SK-N-SH (cell line): ENCODE measurements around the gene KRABD2.

ENCODE experiments used
- CTCF ChIA-PET: fragments of 300-600, 350-600 bp; formaldehyde crosslinking; extraction: SDS; loops from one replicate; lab custom pipeline; 2021; lab: Yijun Ruan, JAX
- POLR2A ChIA-PET: fragments of 350-600 bp; sonication (Branson Sonifier 250); formaldehyde crosslinking; extraction: SDS; loops from one replicate; lab custom pipeline; 2020; ENCODE audit warnings: antibody characterized with exemption, inconsistent platforms; lab: Yijun Ruan, JAX
- DNase-seq: peaks from one replicate; pipeline ENCODE4 v3.0.0; 2012
- H2AFZ ChIP-seq: fragments of 200-600 bp; sonication (generic); 2 replicates; pipeline ENCODE4 v1.8.1; 2016; ENCODE audit warnings: antibody characterized with exemption, mild to moderate bottlenecking, low read depth
- H3F3A ChIP-seq: fragments of 200-600 bp; sonication (generic); replicated peaks from 2 replicates; pipeline ENCODE3; 2016; ENCODE audit warnings: antibody characterized with exemption, mild to moderate bottlenecking; ENCODE audit not compliant: insufficient read depth
- H3K27ac ChIP-seq, 2 experiments: fragments of 200-500 bp in 1 of 2; fragments of 200-600 bp in 1 of 2; sonication (Bioruptor generic) in 1 of 2; sonication (generic), shearing (Covaris generic) in 1 of 2; 2 replicates each; pipeline versions ENCODE4 v1.5.1 to v1.6.1; 2014 to 2016; ENCODE audit warnings: low read depth in 2 of 2, inconsistent platforms in 1 of 2, low read length in 1 of 2, mild to moderate bottlenecking in 1 of 2, mixed read lengths in 1 of 2
- H3K27me3 ChIP-seq: fragments of 200-600 bp; sonication (generic), shearing (Covaris generic); 2 replicates; pipeline ENCODE4 v1.6.1; 2016; ENCODE audit warnings: mixed run types; ENCODE audit not compliant: insufficient read depth
- H3K36me3 ChIP-seq, 2 experiments: fragments of 200-500 bp in 1 of 2; fragments of 200-600 bp in 1 of 2; sonication (Bioruptor generic) in 1 of 2; sonication (generic) in 1 of 2; replicated peaks in 1 of 2; 2 replicates each; pipeline versions ENCODE3 to v1.5.1; 2014 to 2016; ENCODE audit warnings: low read length in 1 of 2, mild to moderate bottlenecking in 1 of 2; ENCODE audit not compliant: insufficient read depth in 2 of 2, control insufficient read depth in 1 of 2
- H3K4me1 ChIP-seq, 2 experiments: fragments of 200-500 bp in 1 of 2; fragments of 200-600 bp in 1 of 2; sonication (Bioruptor generic) in 1 of 2; sonication (generic), shearing (Covaris generic) in 1 of 2; 2 replicates each; pipeline versions ENCODE4 v1.5.1 to v1.6.1; 2014 to 2016; ENCODE audit warnings: low read depth in 1 of 2, low read length in 1 of 2, mixed run types in 1 of 2; ENCODE audit not compliant: insufficient read depth in 2 of 2, control insufficient read depth in 1 of 2
- H3K4me2 ChIP-seq: fragments of 200-600 bp; sonication (generic), shearing (Covaris generic); 2 replicates; pipeline ENCODE4 v1.6.1; 2017; ENCODE audit warnings: mixed run types
- H3K4me3 ChIP-seq, 2 experiments: fragments of 200-500 bp in 1 of 2; fragments of 200-600 bp in 1 of 2; sonication (Bioruptor generic) in 1 of 2; sonication (generic), shearing (Covaris generic) in 1 of 2; 2 replicates each; pipeline versions ENCODE4 v1.5.1 to v1.8.1; 2014 to 2016; ENCODE audit warnings: low read depth in 2 of 2, inconsistent platforms in 1 of 2, low read length in 1 of 2, mild to moderate bottlenecking in 1 of 2, mixed read lengths in 1 of 2, moderate library complexity in 1 of 2
- H3K79me2 ChIP-seq: fragments of 200-600 bp; sonication (generic); 2 replicates; pipeline ENCODE4 v1.8.1; 2017; ENCODE audit warnings: mild to moderate bottlenecking; ENCODE audit not compliant: insufficient read depth
- H3K9ac ChIP-seq: fragments of 200-600 bp; sonication (generic); 2 replicates; pipeline ENCODE4 v1.6.1; 2017; ENCODE audit warnings: mixed run types
- H3K9me2 ChIP-seq: fragments of 200-600 bp; sonication (generic); 2 replicates; pipeline ENCODE4 v1.6.1; 2017; ENCODE audit warnings: mixed run types
- H3K9me3 ChIP-seq: fragments of 200-600 bp; sonication (generic); 2 replicates; pipeline ENCODE4 v1.6.1; 2017; ENCODE audit warnings: mixed run types, mild to moderate bottlenecking, moderate library complexity
- H4K20me1 ChIP-seq: fragments of 200-600 bp; sonication (generic); 2 replicates; pipeline ENCODE4 v1.6.1; 2017; ENCODE audit warnings: mild to moderate bottlenecking, mixed run types; ENCODE audit not compliant: insufficient read depth
- CHD2 ChIP-seq: fragments of 150-350 bp; IDR thresholded peaks from 2 replicates; pipeline ENCODE4 v1.6.1; 2018; ENCODE audit warnings: low read length; ENCODE audit not compliant: partially characterized antibody
- FOSL2 ChIP-seq: IDR thresholded peaks from 2 replicates; pipeline ENCODE4 v1.4.0; 2012; ENCODE audit warnings: low read depth, mild to moderate bottlenecking, moderate library complexity, borderline replicate concordance
- GABPA ChIP-seq: IDR thresholded peaks from 2 replicates; pipeline ENCODE4 v1.4.0; 2012; ENCODE audit warnings: low read depth, mild to moderate bottlenecking
- NFIC ChIP-seq: IDR thresholded peaks from 2 replicates; pipeline ENCODE4 v1.4.0; 2012; ENCODE audit warnings: borderline replicate concordance
- NRF1 ChIP-seq: IDR thresholded peaks from 2 replicates; pipeline ENCODE4 v1.6.1; 2012; ENCODE audit warnings: low read depth, mild to moderate bottlenecking, low read length
- POLR2AphosphoS5 ChIP-seq: IDR thresholded peaks from 2 replicates; pipeline ENCODE4 v1.6.1; 2012; ENCODE audit warnings: low read depth, low read length
- RCOR1 ChIP-seq: fragments of 150-350 bp; IDR thresholded peaks from 2 replicates; pipeline ENCODE4 v1.6.1; 2017; ENCODE audit warnings: antibody characterized with exemption, low read length
- RFX5 ChIP-seq: IDR thresholded peaks from 2 replicates; pipeline ENCODE4 v1.6.1; 2012; ENCODE audit warnings: mild to moderate bottlenecking, improper control_type of control experiment, low read length
- TAF1 ChIP-seq: IDR thresholded peaks from 2 replicates; pipeline ENCODE4 v1.6.1; 2012; ENCODE audit warnings: low read depth, mild to moderate bottlenecking, low read length, moderate library complexity, borderline replicate concordance
- TEAD4 ChIP-seq: IDR thresholded peaks from 2 replicates; pipeline ENCODE4 v1.4.0; 2012; ENCODE audit warnings: mild to moderate bottlenecking, borderline replicate concordance; ENCODE audit not compliant: insufficient read depth
- WGBS: methylation state at CpG from one replicate; pipeline ENCODE4 v1.1.6; 2017; ENCODE audit warnings: low lambda C conversion rate; 5-methylcytosine and 5-hydroxymethylcytosine counted together
- TF ChIP-seq, protein P1 (sequence below): IDR thresholded peaks from 2 replicates; pipeline ENCODE4 v1.4.0; 2012; ENCODE audit warnings: low read depth, borderline replicate concordance
- TF ChIP-seq, protein P2 (sequence below): fragments of 200-600 bp; sonication (generic); IDR thresholded peaks from 2 replicates; pipeline ENCODE4 v1.6.1; 2017; ENCODE audit warnings: antibody characterized with exemption, mild to moderate bottlenecking, moderate library complexity
- TF ChIP-seq, protein P3 (sequence below): fragments of 150-350 bp; IDR thresholded peaks from 2 replicates; pipeline ENCODE4 v1.6.1; 2016; ENCODE audit warnings: mild to moderate bottlenecking, low read depth, low read length
- TF ChIP-seq, protein P4 (sequence below): IDR thresholded peaks from 2 replicates; pipeline ENCODE4 v1.4.0; 2012; ENCODE audit warnings: low read depth

The KRABD2 gene

DNA sequence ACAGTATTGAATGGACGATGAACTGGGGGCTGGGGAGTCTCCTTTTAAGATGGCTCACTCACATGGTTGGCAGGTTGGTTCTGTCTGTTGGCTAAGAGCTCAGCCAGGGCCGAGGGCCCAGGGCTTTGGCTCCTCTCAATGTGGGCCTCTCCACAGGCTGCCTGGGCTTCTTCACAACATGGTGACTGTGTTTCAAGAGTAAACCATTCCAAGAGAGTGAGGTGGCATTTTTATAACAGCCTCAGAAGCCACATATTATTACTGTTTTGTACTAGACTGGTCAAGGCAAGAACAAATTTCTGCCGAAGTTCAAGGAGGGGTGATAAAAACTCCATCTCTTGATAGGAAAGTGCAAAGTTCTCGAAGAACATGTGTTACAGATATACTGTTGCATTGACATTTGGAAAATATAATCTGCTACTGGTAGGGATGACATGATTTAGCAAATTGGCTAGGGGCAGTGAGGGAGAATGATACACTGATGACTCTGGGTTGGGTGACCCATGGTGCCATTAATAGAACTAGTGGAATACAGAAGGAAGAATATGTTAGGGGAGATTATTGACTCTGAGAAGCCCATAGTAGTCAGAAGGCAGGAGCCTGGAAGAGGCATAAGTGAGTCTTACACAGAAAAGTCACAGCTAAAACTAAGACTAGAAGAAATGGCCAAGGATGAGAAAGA lies 13.7 kb downstream of the KRABD2 start:
- Histone ChIP-seq H3K27ac (no peak overlapping the region), H3K4me1 (peaks cover 0 to 5% of the 10 kb centered on the region in 2 experiments; a peak in 2 of 4 replicates), H3K9ac (no peak overlapping the region), H3K9me3 (no peaks in the 10 kb centered on the region), H3K9me2 (no peaks in the 10 kb centered on the region), H3K36me3 (peaks cover 0 to 3% of the 10 kb centered on the region in 2 experiments), H3F3A (peaks cover 14% of the 10 kb centered on the region), H3K4me3 (no peak overlapping the region), H4K20me1 (no peaks in the 10 kb centered on the region), H2AFZ (no peak overlapping the region), H3K4me2 (no peak overlapping the region), H3K27me3 (no peaks in the 10 kb centered on the region), H3K79me2 (no peaks in the 10 kb centered on the region)
- WGBS: 83% methylated on average over 4 of the region's 4 CpGs
- ChIA-PET POLR2A (no interaction called here), CTCF (no interaction called here)
- TF ChIP-seq, protein P1, sequence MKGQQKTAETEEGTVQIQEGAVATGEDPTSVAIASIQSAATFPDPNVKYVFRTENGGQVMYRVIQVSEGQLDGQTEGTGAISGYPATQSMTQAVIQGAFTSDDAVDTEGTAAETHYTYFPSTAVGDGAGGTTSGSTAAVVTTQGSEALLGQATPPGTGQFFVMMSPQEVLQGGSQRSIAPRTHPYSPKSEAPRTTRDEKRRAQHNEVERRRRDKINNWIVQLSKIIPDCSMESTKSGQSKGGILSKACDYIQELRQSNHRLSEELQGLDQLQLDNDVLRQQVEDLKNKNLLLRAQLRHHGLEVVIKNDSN: no peak
- TF ChIP-seq NFIC (no peak), TAF1 (no peak), CHD2 (no peak), POLR2AphosphoS5 (no peak), RFX5 (no peak), GABPA (no peak), RCOR1 (no peak), NRF1 (no peak), FOSL2 (no peak), TEAD4 (no peak)
- TF ChIP-seq, protein P2, sequence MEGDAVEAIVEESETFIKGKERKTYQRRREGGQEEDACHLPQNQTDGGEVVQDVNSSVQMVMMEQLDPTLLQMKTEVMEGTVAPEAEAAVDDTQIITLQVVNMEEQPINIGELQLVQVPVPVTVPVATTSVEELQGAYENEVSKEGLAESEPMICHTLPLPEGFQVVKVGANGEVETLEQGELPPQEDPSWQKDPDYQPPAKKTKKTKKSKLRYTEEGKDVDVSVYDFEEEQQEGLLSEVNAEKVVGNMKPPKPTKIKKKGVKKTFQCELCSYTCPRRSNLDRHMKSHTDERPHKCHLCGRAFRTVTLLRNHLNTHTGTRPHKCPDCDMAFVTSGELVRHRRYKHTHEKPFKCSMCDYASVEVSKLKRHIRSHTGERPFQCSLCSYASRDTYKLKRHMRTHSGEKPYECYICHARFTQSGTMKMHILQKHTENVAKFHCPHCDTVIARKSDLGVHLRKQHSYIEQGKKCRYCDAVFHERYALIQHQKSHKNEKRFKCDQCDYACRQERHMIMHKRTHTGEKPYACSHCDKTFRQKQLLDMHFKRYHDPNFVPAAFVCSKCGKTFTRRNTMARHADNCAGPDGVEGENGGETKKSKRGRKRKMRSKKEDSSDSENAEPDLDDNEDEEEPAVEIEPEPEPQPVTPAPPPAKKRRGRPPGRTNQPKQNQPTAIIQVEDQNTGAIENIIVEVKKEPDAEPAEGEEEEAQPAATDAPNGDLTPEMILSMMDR: no peak
- TF ChIP-seq, protein P3, sequence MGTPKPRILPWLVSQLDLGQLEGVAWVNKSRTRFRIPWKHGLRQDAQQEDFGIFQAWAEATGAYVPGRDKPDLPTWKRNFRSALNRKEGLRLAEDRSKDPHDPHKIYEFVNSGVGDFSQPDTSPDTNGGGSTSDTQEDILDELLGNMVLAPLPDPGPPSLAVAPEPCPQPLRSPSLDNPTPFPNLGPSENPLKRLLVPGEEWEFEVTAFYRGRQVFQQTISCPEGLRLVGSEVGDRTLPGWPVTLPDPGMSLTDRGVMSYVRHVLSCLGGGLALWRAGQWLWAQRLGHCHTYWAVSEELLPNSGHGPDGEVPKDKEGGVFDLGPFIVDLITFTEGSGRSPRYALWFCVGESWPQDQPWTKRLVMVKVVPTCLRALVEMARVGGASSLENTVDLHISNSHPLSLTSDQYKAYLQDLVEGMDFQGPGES: no peak
- TF ChIP-seq, protein P4, sequence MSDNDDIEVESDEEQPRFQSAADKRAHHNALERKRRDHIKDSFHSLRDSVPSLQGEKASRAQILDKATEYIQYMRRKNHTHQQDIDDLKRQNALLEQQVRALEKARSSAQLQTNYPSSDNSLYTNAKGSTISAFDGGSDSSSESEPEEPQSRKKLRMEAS: no peak
- no peak for DNase-seq
